IMR-90 (cell line): ENCODE measurements around the gene HLA-F.

Source experiments
- BHLHE40 ChIP-seq: fragments of 150-350 bp; IDR thresholded peaks from 2 replicates; pipeline ENCODE4 v1.6.1; 2016; ENCODE audit warnings: mild to moderate bottlenecking, low read depth, low read length
- CEBPB ChIP-seq: IDR thresholded peaks from 2 replicates; pipeline ENCODE4 v1.6.1; 2012; ENCODE audit warnings: low read depth, low read length, improper control_type of control experiment
- FOS ChIP-seq: fragments of 150-350 bp; IDR thresholded peaks from 2 replicates; pipeline ENCODE4 v1.6.1; 2016; ENCODE audit warnings: low read depth, low read length
- MAFK ChIP-seq: IDR thresholded peaks from 2 replicates; pipeline ENCODE4 v1.6.1; 2012; ENCODE audit warnings: low read depth, low read length, improper control_type of control experiment
- MAZ ChIP-seq: IDR thresholded peaks from 2 replicates; pipeline ENCODE4 v1.6.1; 2012; ENCODE audit warnings: low read depth, mild to moderate bottlenecking, low read length, improper control_type of control experiment, moderate library complexity, borderline replicate concordance
- MXI1 ChIP-seq: IDR thresholded peaks from 2 replicates; pipeline ENCODE4 v1.6.1; 2012; ENCODE audit warnings: low read depth, mild to moderate bottlenecking, low read length, moderate library complexity, borderline replicate concordance
- NFE2L2 ChIP-seq: fragments of 150-350 bp; IDR thresholded peaks from 2 replicates; pipeline ENCODE4 v1.6.1; 2016; ENCODE audit warnings: low read depth, mild to moderate bottlenecking, low read length
- POLR2A ChIP-seq: IDR thresholded peaks from 2 replicates; pipeline ENCODE4 v1.6.1; 2012; ENCODE audit warnings: mild to moderate bottlenecking, low read depth, low read length
- RAD21 ChIP-seq: IDR thresholded peaks from 2 replicates; pipeline ENCODE4 v1.6.1; 2012; ENCODE audit warnings: low read length, improper control_type of control experiment
- RCOR1 ChIP-seq: IDR thresholded peaks from 2 replicates; pipeline ENCODE4 v1.6.1; 2012; ENCODE audit warnings: mild to moderate bottlenecking, low read length, improper control_type of control experiment; ENCODE audit not compliant: insufficient replicate concordance
- RFX5 ChIP-seq: IDR thresholded peaks from 2 replicates; pipeline ENCODE4 v1.8.0; 2012; ENCODE audit warnings: low read depth, mild to moderate bottlenecking, low read length, moderate library complexity
- TF ChIP-seq, protein P1 (sequence below): conservative IDR thresholded peaks from 2 replicates; pipeline ENCODE4 v1.5.1; 2012; ENCODE audit warnings: mild to moderate bottlenecking, low read depth, low read length, improper control_type of control experiment
- TF ChIP-seq, protein P2 (sequence below): fragments of 150-350 bp; IDR thresholded peaks from 2 replicates; pipeline ENCODE4 v1.6.1; 2017; ENCODE audit warnings: mild to moderate bottlenecking, antibody characterized with exemption, low read length, low read depth

GRCh38 chr6:29731281-29731680 is 8.0 kb downstream of the HLA-F start:
- TF ChIP-seq POLR2A, result no peak
- TF ChIP-seq, protein P1, sequence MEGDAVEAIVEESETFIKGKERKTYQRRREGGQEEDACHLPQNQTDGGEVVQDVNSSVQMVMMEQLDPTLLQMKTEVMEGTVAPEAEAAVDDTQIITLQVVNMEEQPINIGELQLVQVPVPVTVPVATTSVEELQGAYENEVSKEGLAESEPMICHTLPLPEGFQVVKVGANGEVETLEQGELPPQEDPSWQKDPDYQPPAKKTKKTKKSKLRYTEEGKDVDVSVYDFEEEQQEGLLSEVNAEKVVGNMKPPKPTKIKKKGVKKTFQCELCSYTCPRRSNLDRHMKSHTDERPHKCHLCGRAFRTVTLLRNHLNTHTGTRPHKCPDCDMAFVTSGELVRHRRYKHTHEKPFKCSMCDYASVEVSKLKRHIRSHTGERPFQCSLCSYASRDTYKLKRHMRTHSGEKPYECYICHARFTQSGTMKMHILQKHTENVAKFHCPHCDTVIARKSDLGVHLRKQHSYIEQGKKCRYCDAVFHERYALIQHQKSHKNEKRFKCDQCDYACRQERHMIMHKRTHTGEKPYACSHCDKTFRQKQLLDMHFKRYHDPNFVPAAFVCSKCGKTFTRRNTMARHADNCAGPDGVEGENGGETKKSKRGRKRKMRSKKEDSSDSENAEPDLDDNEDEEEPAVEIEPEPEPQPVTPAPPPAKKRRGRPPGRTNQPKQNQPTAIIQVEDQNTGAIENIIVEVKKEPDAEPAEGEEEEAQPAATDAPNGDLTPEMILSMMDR, result no peak
- TF ChIP-seq MAFK, result no peak
- TF ChIP-seq RAD21, result no peak
- TF ChIP-seq, protein P2, sequence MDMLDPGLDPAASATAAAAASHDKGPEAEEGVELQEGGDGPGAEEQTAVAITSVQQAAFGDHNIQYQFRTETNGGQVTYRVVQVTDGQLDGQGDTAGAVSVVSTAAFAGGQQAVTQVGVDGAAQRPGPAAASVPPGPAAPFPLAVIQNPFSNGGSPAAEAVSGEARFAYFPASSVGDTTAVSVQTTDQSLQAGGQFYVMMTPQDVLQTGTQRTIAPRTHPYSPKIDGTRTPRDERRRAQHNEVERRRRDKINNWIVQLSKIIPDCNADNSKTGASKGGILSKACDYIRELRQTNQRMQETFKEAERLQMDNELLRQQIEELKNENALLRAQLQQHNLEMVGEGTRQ, result no peak
- TF ChIP-seq BHLHE40, result no peak
- no peak for TF ChIP-seq RCOR1
- no peak for TF ChIP-seq RFX5
- TF ChIP-seq CEBPB, result no peak
- TF ChIP-seq MAZ, result no peak
- no peak for TF ChIP-seq FOS
- no peak for TF ChIP-seq MXI1
- no peak for TF ChIP-seq NFE2L2
